WERI-Rb-1 (cell line): Measurements from ENCODE around the gene MYO18B.

Experiments used
- DNase-seq: peaks from one replicate; pipeline ENCODE4 v3.0.0-alpha.2; 2020
- H3K27ac ChIP-seq: fragments of 250-450 bp; sonication (Bioruptor Pico); 2 replicates; pipeline ENCODE4 v1.5.1; 2020; ENCODE audit warnings: mild to moderate bottlenecking, moderate library complexity
- H3K27me3 ChIP-seq: fragments of 250-450 bp; sonication (Bioruptor Pico); 2 replicates; pipeline ENCODE4 v1.5.1; 2021; ENCODE audit warnings: mild to moderate bottlenecking, low read depth, moderate library complexity; ENCODE audit not compliant: insufficient read depth, severe bottlenecking
- H3K36me3 ChIP-seq: fragments of 250-450 bp; sonication (Bioruptor Pico); 2 replicates; pipeline ENCODE4 v1.5.1; 2020; ENCODE audit warnings: mild to moderate bottlenecking, moderate library complexity
- H3K4me3 ChIP-seq: 2 replicates; pipeline ENCODE4 v1.5.1; 2011; ENCODE audit warnings: low read depth, mild to moderate bottlenecking, control low read depth, low read length
- H3K9me3 ChIP-seq: fragments of 250-450 bp; sonication (Bioruptor Pico); 2 replicates; pipeline ENCODE4 v1.5.1; 2021; ENCODE audit warnings: mild to moderate bottlenecking, moderate library complexity; ENCODE audit not compliant: severe bottlenecking
- TF ChIP-seq, protein P1 (sequence below): IDR thresholded peaks from 2 replicates; pipeline ENCODE4 v1.5.1; 2011; ENCODE audit warnings: low read depth, mild to moderate bottlenecking, control low read depth, inconsistent platforms, low read length

The MYO18B gene

DNA sequence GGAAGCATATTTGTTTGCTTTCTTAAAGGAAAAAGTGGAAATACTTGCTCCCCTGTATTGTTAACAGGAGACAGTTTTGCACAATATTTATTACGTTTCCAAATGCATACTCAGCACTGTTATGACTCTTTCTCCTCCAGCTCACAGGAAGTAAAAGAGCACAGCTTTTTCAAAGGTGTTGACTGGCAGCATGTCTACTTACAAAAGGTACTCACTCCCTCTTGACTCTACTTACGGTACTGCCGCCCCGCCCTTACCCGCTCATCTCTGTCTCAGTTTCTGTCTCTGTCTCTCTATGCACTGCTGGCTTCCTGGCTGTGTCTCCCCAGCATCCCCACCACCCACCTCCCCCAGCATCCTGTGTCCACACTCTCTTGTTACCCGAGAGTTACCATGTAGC lies 32.2 kb upstream of the MYO18B start:
- no peak for DNase-seq
- H3K36me3 ChIP-seq = peaks cover 4% of the 10 kb centered on the region
- TF ChIP-seq, protein P1, sequence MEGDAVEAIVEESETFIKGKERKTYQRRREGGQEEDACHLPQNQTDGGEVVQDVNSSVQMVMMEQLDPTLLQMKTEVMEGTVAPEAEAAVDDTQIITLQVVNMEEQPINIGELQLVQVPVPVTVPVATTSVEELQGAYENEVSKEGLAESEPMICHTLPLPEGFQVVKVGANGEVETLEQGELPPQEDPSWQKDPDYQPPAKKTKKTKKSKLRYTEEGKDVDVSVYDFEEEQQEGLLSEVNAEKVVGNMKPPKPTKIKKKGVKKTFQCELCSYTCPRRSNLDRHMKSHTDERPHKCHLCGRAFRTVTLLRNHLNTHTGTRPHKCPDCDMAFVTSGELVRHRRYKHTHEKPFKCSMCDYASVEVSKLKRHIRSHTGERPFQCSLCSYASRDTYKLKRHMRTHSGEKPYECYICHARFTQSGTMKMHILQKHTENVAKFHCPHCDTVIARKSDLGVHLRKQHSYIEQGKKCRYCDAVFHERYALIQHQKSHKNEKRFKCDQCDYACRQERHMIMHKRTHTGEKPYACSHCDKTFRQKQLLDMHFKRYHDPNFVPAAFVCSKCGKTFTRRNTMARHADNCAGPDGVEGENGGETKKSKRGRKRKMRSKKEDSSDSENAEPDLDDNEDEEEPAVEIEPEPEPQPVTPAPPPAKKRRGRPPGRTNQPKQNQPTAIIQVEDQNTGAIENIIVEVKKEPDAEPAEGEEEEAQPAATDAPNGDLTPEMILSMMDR = no peak
- no peak overlapping the region for H3K27ac ChIP-seq
- H3K4me3 ChIP-seq = no peak overlapping the region
- H3K9me3 ChIP-seq = no peaks in the 10 kb centered on the region
- H3K27me3 ChIP-seq = no peaks in the 10 kb centered on the region

DNA sequence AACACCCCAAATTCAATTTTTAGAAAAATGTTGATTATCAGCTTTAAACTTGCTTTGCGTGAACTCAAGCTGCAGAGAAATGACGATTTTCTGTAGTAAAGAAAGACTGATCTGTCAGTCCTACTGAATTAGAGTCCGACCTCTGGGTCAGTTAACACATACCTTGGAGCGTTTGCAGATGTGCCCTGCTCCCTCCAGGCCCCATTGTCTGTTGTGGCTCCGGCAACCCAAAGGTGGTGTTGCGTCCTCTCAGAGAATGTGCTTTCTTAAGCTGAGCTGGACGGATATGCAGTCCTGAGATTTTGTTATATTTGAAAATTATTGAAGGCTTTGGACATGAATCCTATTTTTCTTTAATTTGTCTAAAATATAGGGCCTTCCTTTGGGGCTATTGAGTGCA lies 31.5 kb upstream of the MYO18B start:
- Histone ChIP-seq H3K9me3 (no peaks in the 10 kb centered on the region), H3K27me3 (no peaks in the 10 kb centered on the region), H3K4me3 (no peak overlapping the region), H3K27ac (no peak overlapping the region), H3K36me3 (peaks cover 4% of the 10 kb centered on the region)
- TF ChIP-seq, protein P1 = no peak
- no peak for DNase-seq

DNA sequence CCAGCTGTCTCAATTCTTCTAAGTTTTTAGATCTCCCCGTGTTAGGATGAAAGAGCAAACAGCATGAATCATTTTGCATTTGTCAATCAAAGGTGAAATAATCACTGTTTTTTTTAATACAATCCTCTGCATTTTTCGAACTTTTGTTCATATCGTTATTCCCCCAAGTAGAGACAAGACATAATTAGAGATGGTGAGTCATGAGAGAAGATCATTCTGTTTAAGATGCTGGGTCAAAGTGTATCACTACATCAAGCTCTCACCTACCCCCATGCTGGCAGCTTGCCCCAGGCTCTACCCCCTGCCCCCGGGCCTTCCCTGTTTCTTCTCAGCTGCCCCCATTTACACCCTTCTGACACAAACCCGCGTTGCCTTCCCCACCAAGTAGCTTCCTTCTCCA lies 30.5 kb upstream of the MYO18B start:
- Histone ChIP-seq H3K4me3 (no peak overlapping the region), H3K27ac (no peak overlapping the region)

DNA sequence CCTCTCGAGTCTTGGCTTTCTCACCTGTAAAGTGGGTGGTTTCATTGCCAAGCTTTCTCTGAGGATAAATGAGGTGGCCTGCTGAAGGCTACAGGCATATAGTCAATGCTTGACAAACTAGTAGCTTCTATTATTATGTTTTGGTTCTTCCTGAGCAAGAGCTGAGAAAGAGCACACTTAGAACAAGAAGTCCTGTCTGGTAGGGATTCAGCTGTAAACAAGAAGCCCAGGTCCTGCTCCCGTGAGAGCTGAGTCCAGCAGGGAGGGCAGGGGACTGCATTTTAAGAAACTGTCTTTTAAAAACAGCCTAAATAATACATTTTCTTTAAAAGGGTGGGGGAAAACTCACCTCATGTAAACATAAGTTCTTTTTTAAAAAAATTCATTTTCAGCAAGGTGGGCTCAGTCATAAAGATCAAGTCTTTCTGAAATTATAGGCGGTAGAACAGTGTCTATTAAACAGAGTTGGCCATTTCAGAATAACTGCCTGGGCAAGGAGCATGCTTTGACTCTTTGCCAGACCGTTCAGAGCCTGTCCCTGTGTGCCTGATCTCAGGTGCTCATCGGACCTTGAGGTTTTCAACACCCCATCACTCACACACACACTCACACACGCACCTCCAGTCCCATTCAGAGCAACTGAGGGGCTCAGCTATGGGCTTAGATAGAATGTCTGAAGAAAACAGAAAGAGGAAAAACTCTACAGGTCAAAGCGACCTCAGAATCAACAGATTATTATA lies 29.2 kb upstream of the MYO18B start:
- H3K36me3 ChIP-seq = peaks cover 4% of the 10 kb centered on the region
- no peak for DNase-seq
- H3K9me3 ChIP-seq = no peaks in the 10 kb centered on the region
- H3K27me3 ChIP-seq = no peaks in the 10 kb centered on the region
- no peak overlapping the region for H3K4me3 ChIP-seq
- TF ChIP-seq, protein P1 = no peak
- H3K27ac ChIP-seq = no peak overlapping the region

More for the DNA sequence above, 30.5 kb upstream of the MYO18B start:
- no peaks in the 10 kb centered on the region for H3K27me3 ChIP-seq
- H3K9me3 ChIP-seq = no peaks in the 10 kb centered on the region
- TF ChIP-seq, protein P1 = no peak
- DNase-seq = no peak
- peaks cover 4% of the 10 kb centered on the region for H3K36me3 ChIP-seq

DNA sequence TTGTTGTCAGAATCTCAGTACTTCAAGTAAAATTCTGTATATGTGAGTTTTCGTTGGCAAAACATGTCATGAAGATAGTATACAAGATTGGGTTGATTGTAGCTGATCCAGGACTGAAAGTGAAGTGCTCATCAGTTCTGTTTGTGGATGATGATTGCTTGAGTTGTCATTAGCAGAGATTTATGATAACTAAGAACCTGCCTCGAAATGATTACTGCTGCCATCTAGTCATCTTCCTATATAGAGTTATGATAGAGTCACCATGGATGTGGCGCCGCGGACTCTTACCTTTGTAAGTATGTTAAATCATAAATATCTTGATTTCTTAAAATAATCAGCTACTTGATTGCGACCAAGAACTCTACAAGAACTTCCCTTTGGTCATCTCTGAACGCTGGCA lies 27.9 kb upstream of the MYO18B start:
- Histone ChIP-seq H3K4me3 (no peak overlapping the region), H3K9me3 (no peaks in the 10 kb centered on the region), H3K27me3 (no peaks in the 10 kb centered on the region), H3K27ac (no peak overlapping the region), H3K36me3 (peaks cover 4% of the 10 kb centered on the region)
- DNase-seq = no peak
- TF ChIP-seq, protein P1 = no peak

DNA sequence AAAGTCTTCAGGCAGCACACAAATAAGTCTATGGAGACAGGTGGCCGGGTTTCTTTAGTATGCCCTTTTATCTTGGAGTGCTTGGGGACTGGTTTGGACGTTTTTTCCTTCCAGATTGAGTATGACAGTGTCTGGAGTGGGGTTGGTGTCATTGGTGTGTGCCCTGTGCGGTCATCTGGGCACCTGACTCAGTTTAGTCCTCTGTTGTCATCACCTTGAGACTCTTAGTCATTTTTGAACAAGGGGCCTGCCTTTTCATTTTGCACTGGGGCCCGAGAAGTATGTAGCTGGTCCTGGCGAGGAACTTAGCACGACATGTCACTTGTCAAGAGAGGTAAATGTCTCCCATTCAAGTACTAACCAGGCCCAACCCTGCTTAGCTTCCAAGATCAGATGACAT lies 27.2 kb upstream of the MYO18B start:
- DNase-seq = no peak
- Histone ChIP-seq H3K4me3 (no peak overlapping the region), H3K27me3 (no peaks in the 10 kb centered on the region), H3K9me3 (no peaks in the 10 kb centered on the region), H3K27ac (no peak overlapping the region), H3K36me3 (peaks cover 4% of the 10 kb centered on the region)
- TF ChIP-seq, protein P1 = no peak
